SU-DHL-6 (cell line): ENCODE measurements around the gene TCF7L1.

Experiments
- H2AFZ ChIP-seq: fragments of 200-600 bp; sonication (generic); 2 replicates; pipeline ENCODE4 v1.6.1; 2014; ENCODE audit warnings: low read depth, mild to moderate bottlenecking, moderate library complexity, mixed read lengths, antibody characterized with exemption, low read length; ENCODE audit not compliant: severe bottlenecking
- H3F3A ChIP-seq: fragments of 200-600 bp; shearing (Covaris generic); 2 replicates; pipeline ENCODE4 v1.6.0; 2016; ENCODE audit warnings: antibody characterized with exemption, mild to moderate bottlenecking; ENCODE audit not compliant: insufficient read depth
- H3K27ac ChIP-seq: fragments of 200-600 bp; sonication (generic); 2 replicates; pipeline ENCODE4 v1.5.1; 2016; ENCODE audit warnings: low read depth, mild to moderate bottlenecking, low read length, moderate library complexity, mixed read lengths
- H3K27me3 ChIP-seq: fragments of 200-600 bp; sonication (generic), shearing (Covaris generic); 2 replicates; pipeline ENCODE4 v1.6.0; 2014; ENCODE audit warnings: mild to moderate bottlenecking, low read length
- H3K36me3 ChIP-seq: fragments of 200-600 bp; sonication (generic); 2 replicates; pipeline ENCODE4 v1.6.1; 2014; ENCODE audit warnings: mild to moderate bottlenecking, low read length, mixed read lengths
- H3K4me2 ChIP-seq: fragments of 300-600, 200-600 bp; shearing (Covaris generic), sonication (generic); 2 replicates; pipeline ENCODE4 v1.6.0; 2014; ENCODE audit warnings: low read length, low read depth, mild to moderate bottlenecking; ENCODE audit not compliant: poor library complexity, severe bottlenecking
- H3K4me3 ChIP-seq: fragments of 200-600 bp; sonication (generic); 2 replicates; pipeline ENCODE4 v1.5.1; 2014; ENCODE audit warnings: antibody characterized with exemption, low read length, mild to moderate bottlenecking, mixed read lengths; ENCODE audit not compliant: insufficient read depth, poor library complexity, severe bottlenecking
- H3K79me2 ChIP-seq: fragments of 200-600 bp; sonication (generic); 2 replicates; pipeline ENCODE4 v1.6.1; 2014; ENCODE audit warnings: mild to moderate bottlenecking, low read length, moderate library complexity; ENCODE audit not compliant: insufficient read depth
- H3K9ac ChIP-seq: fragments of 200-600 bp; sonication (generic); 2 replicates; pipeline ENCODE4 v1.7.0; 2014; ENCODE audit warnings: mild to moderate bottlenecking, low read length
- H3K9me2 ChIP-seq: fragments of 200-600 bp; sonication (generic); replicated peaks from 2 replicates; pipeline ENCODE4 v1.6.1; 2014; ENCODE audit warnings: low read length; ENCODE audit not compliant: insufficient read depth
- H3K9me3 ChIP-seq: fragments of 200-600 bp; sonication (generic); 2 replicates; pipeline ENCODE4 v1.6.1; 2014; ENCODE audit warnings: low read length, mixed read lengths; ENCODE audit not compliant: insufficient read depth
- H4K20me1 ChIP-seq: fragments of 200-600 bp; sonication (generic); 2 replicates; pipeline ENCODE4 v1.6.1; 2014; ENCODE audit warnings: low read depth, mild to moderate bottlenecking, antibody characterized with exemption, low read length, moderate library complexity, mixed read lengths
- CTCF ChIP-seq: fragments of 200-600 bp; sonication (generic); IDR thresholded peaks from one replicate; pipeline ENCODE4 v1.5.1; 2017; ENCODE audit warnings: antibody characterized with exemption, mild to moderate bottlenecking, low read length, moderate library complexity; ENCODE audit not compliant: insufficient read depth, poor library complexity, severe bottlenecking
- EZH2phosphoT487 ChIP-seq: fragments of 200-600 bp; sonication (generic), shearing (Covaris generic); conservative IDR thresholded peaks from 2 replicates; pipeline ENCODE4 v1.6.1; 2018; ENCODE audit warnings: mild to moderate bottlenecking, antibody characterized with exemption, low read length, moderate library complexity, mixed read lengths

The TCF7L1 gene

GRCh38 chr2:85143463-85144082 lies 10.4 kb downstream of the TCF7L1 start:
- no peaks in the 10 kb centered on the region for H4K20me1 ChIP-seq
- no peaks in the 10 kb centered on the region for H3K9me3 ChIP-seq
- H3K79me2 ChIP-seq = no peaks in the 10 kb centered on the region
- H2AFZ ChIP-seq = no peak overlapping the region
- H3F3A ChIP-seq = no peaks in the 10 kb centered on the region
- no peaks in the 10 kb centered on the region for H3K36me3 ChIP-seq
- H3K27me3 ChIP-seq = no peaks in the 10 kb centered on the region
- no peaks in the 10 kb centered on the region for H3K9me2 ChIP-seq
- no peak for TF ChIP-seq EZH2phosphoT487
- TF ChIP-seq CTCF = no peak
- H3K27ac ChIP-seq = no peak overlapping the region
- H3K9ac ChIP-seq = no peak overlapping the region
- no peak overlapping the region for H3K4me3 ChIP-seq
- H3K4me2 ChIP-seq = no peak overlapping the region

GRCh38 chr2:85145116-85145820 lies 12.1 kb downstream of the TCF7L1 start:
- H3K4me3 ChIP-seq = no peak overlapping the region
- H3K9me2 ChIP-seq = no peaks in the 10 kb centered on the region
- no peaks in the 10 kb centered on the region for H3K79me2 ChIP-seq
- TF ChIP-seq EZH2phosphoT487 (no peak), CTCF (no peak)
- no peak overlapping the region for H3K27ac ChIP-seq
- H2AFZ ChIP-seq = no peak overlapping the region
- no peaks in the 10 kb centered on the region for H3K27me3 ChIP-seq
- H3K9ac ChIP-seq = no peak overlapping the region
- no peaks in the 10 kb centered on the region for H3F3A ChIP-seq
- H3K36me3 ChIP-seq = no peaks in the 10 kb centered on the region
- H3K9me3 ChIP-seq = no peaks in the 10 kb centered on the region
- H3K4me2 ChIP-seq = no peak overlapping the region
- H4K20me1 ChIP-seq = no peaks in the 10 kb centered on the region

GRCh38 chr2:85148190-85148589 lies 15.0 kb downstream of the TCF7L1 start:
- H4K20me1 ChIP-seq = no peaks in the 10 kb centered on the region
- H3K9me3 ChIP-seq = no peaks in the 10 kb centered on the region
- H3K36me3 ChIP-seq = no peaks in the 10 kb centered on the region
- H3K4me2 ChIP-seq = no peak overlapping the region
- no peak for TF ChIP-seq EZH2phosphoT487
- TF ChIP-seq CTCF = no peak
- no peak overlapping the region for H3K4me3 ChIP-seq
- no peaks in the 10 kb centered on the region for H3K79me2 ChIP-seq
- no peaks in the 10 kb centered on the region for H3K9me2 ChIP-seq
- no peaks in the 10 kb centered on the region for H3K27me3 ChIP-seq
- H3K27ac ChIP-seq = no peak overlapping the region
- H2AFZ ChIP-seq = no peak overlapping the region
- H3K9ac ChIP-seq = no peak overlapping the region
- no peaks in the 10 kb centered on the region for H3F3A ChIP-seq
